HCT116 (cell line): ENCODE data around the gene USF2. TPM values are rescaled to one million over a fixed set of nuclear protein-coding genes. Genes with fewer than 3 reads are reported as not detected.

Experiments
- ATAC-seq: fragments of 200-7000 bp; cut with Tn5 transposase; 2 replicates; pipeline ENCODE4 v1.9.1; 2020; ENCODE audit warnings: mild to moderate bottlenecking, moderate library complexity
- BruUV-seq: library from RNA; stranded (reverse); fragments of 400-500 nt; replicated peaks from 2 replicates; lab custom pipeline; 2021; lab: Mats Ljungman, UMichigan
- CTCF ChIA-PET: fragments of 300-600 bp; sonication (Branson Sonifier 250); formaldehyde crosslinking; loops from one replicate; lab custom pipeline; 2021; ENCODE audit warnings: antibody characterized with exemption; lab: Charles Lee
- POLR2A ChIA-PET: fragments of 300-600, 350-600 bp; sonication (Branson Sonifier 250); formaldehyde crosslinking; loops from one replicate; lab custom pipeline; 2021; ENCODE audit warnings: antibody characterized with exemption; lab: Charles Lee
- RAD21 ChIA-PET, 2 experiments: fragments of 300-600 bp; sonication (Branson Sonifier 250); formaldehyde crosslinking; loops; one replicate each; lab custom pipeline; 2023; ENCODE audit warnings: low total read pairs in 2 of 2; ENCODE audit not compliant: uncharacterized antibody in 2 of 2, unreplicated experiment in 2 of 2, low non-redundant PET in 1 of 2; lab: Charles Lee
- DNase-seq: peaks from one replicate; pipeline ENCODE4 v3.0.0-alpha.2; 2010; ENCODE audit warnings: low read depth, low spot score
- H2AFZ ChIP-seq: fragments of 200-600 bp; shearing (Covaris generic), sonication (generic); 2 replicates; pipeline ENCODE4 v1.6.1; 2017; ENCODE audit warnings: low read depth, mixed run types, mixed read lengths, antibody characterized with exemption, low read length; ENCODE audit not compliant: poor library complexity, severe bottlenecking
- H3K27ac ChIP-seq: 2 replicates; pipeline ENCODE4 v1.5.1; 2012; ENCODE audit warnings: low read depth, low read length
- H3K27me3 ChIP-seq: fragments of 200-600 bp; sonication (generic); 2 replicates; pipeline ENCODE4 v1.6.1; 2016; ENCODE audit warnings: mixed run types, low read length, mixed read lengths; ENCODE audit not compliant: insufficient read depth
- H3K36me3 ChIP-seq, 2 experiments: fragments of 200-500 bp in 1 of 2; fragments of 200-600 bp in 1 of 2; sonication (Bioruptor generic) in 1 of 2; sonication (generic) in 1 of 2; 2 replicates each; pipeline versions ENCODE4 v1.5.1 to v1.6.1; 2014 to 2016; ENCODE audit warnings: low read length in 2 of 2, inconsistent platforms in 1 of 2, mixed read lengths in 1 of 2, mixed run types in 1 of 2; ENCODE audit not compliant: insufficient read depth in 2 of 2, control insufficient read depth in 1 of 2
- H3K4me1 ChIP-seq, 2 experiments: fragments of 200-600 bp in 1 of 2; sonication (generic) in 1 of 2; 2 replicates each; pipeline versions ENCODE4 v1.5.1 to v1.6.1; 2012 to 2017; ENCODE audit warnings: low read length in 2 of 2, inconsistent platforms in 1 of 2, mild to moderate bottlenecking in 1 of 2, mixed read lengths in 1 of 2, mixed run types in 1 of 2, moderate library complexity in 1 of 2; ENCODE audit not compliant: insufficient read depth in 2 of 2, control insufficient read depth in 1 of 2
- H3K4me2 ChIP-seq: fragments of 200-600 bp; sonication (generic); 2 replicates; pipeline ENCODE4 v1.6.1; 2017; ENCODE audit warnings: mixed run types, low read length, mixed read lengths
- H3K4me3 ChIP-seq, 2 experiments: fragments of 200-600 bp in 1 of 2; sonication (generic) in 1 of 2; replicated peaks in 1 of 2; 2 replicates each; pipeline ENCODE4 v1.5.1; 2011 to 2016; ENCODE audit warnings: low read length in 2 of 2, control low read depth in 1 of 2, low read depth in 1 of 2, mild to moderate bottlenecking in 1 of 2, mixed read lengths in 1 of 2, mixed run types in 1 of 2
- H3K79me2 ChIP-seq: fragments of 200-600 bp; sonication (generic); 2 replicates; pipeline ENCODE4 v1.6.1; 2017; ENCODE audit warnings: mild to moderate bottlenecking, mixed run types, low read length, moderate library complexity, mixed read lengths; ENCODE audit not compliant: insufficient read depth
- H3K9ac ChIP-seq: fragments of 200-600 bp; sonication (generic); 2 replicates; pipeline ENCODE4 v1.6.1; 2016; ENCODE audit warnings: low read length, mixed read lengths
- H3K9me2 ChIP-seq: fragments of 200-600 bp; sonication (generic), shearing (Covaris generic); 2 replicates; pipeline ENCODE4 v1.6.1; 2017; ENCODE audit warnings: mixed run types, mild to moderate bottlenecking, moderate library complexity; ENCODE audit not compliant: insufficient read depth
- H3K9me3 ChIP-seq, 2 experiments: fragments of 200-500 bp in 1 of 2; fragments of 200-600 bp in 1 of 2; sonication (Bioruptor generic) in 1 of 2; sonication (generic) in 1 of 2; 2 replicates each; pipeline ENCODE4 v1.6.1; 2014 to 2017; ENCODE audit warnings: low read length in 2 of 2, mixed read lengths in 2 of 2, inconsistent platforms in 1 of 2, low read depth in 1 of 2, mild to moderate bottlenecking in 1 of 2, mixed run types in 1 of 2, moderate library complexity in 1 of 2; ENCODE audit not compliant: control insufficient read depth in 1 of 2, insufficient read depth in 1 of 2
- H4K20me1 ChIP-seq: fragments of 200-600 bp; sonication (generic), shearing (Covaris generic); 2 replicates; pipeline ENCODE4 v1.6.1; 2017; ENCODE audit warnings: mixed run types, mild to moderate bottlenecking, moderate library complexity; ENCODE audit not compliant: insufficient read depth
- CBX3 ChIP-seq: IDR thresholded peaks from 2 replicates; pipeline ENCODE4 v1.6.1; 2012; ENCODE audit warnings: low read depth
- CEBPB ChIP-seq: IDR thresholded peaks from 2 replicates; pipeline ENCODE4 v1.6.1; 2012; ENCODE audit warnings: low read depth
- ELF1 ChIP-seq: IDR thresholded peaks from 2 replicates; pipeline ENCODE4 v1.6.1; 2012; ENCODE audit warnings: low read depth, borderline replicate concordance
- EZH2 ChIP-seq: fragments of 200-600 bp; sonication (generic); IDR thresholded peaks from 2 replicates; pipeline ENCODE4 v1.6.1; 2017; ENCODE audit warnings: antibody characterized with exemption, mixed run types
- EZH2phosphoT487 ChIP-seq: fragments of 200-600 bp; IDR thresholded peaks from 2 replicates; pipeline ENCODE4 v1.6.1; 2018; ENCODE audit warnings: antibody characterized with exemption, borderline replicate concordance
- FOSL1 ChIP-seq: IDR thresholded peaks from 2 replicates; pipeline ENCODE4 v1.6.1; 2012; ENCODE audit warnings: low read depth
- RAD21 ChIP-seq: IDR thresholded peaks from 2 replicates; pipeline ENCODE4 v1.6.1; 2012; ENCODE audit warnings: low read depth, mild to moderate bottlenecking
- REST ChIP-seq: IDR thresholded peaks from 2 replicates; pipeline ENCODE4 v1.6.1; 2012; ENCODE audit warnings: low read depth
- SIN3A ChIP-seq: IDR thresholded peaks from 2 replicates; pipeline ENCODE4 v1.6.1; 2012; ENCODE audit warnings: low read depth
- TCF7L2 ChIP-seq: IDR thresholded peaks from 2 replicates; pipeline ENCODE4 v1.7.0; 2011; ENCODE audit warnings: borderline replicate concordance, inconsistent platforms; ENCODE audit not compliant: insufficient read depth, insufficient read length; ENCODE audit errors: extremely low read depth
- YY1 ChIP-seq: IDR thresholded peaks from 2 replicates; pipeline ENCODE4 v1.6.1; 2011; ENCODE audit warnings: low read length, low read depth, moderate library complexity, mild to moderate bottlenecking; ENCODE audit not compliant: insufficient replicate concordance; ENCODE audit errors: extremely low read depth
- ZBTB33 ChIP-seq: IDR thresholded peaks from 2 replicates; pipeline ENCODE4 v1.6.1; 2011; ENCODE audit warnings: mild to moderate bottlenecking, low read length, moderate library complexity; ENCODE audit not compliant: insufficient replicate concordance; ENCODE audit errors: extremely low read depth
- ZFX ChIP-seq: fragments of 450-650 bp; IDR thresholded peaks from 2 replicates; pipeline ENCODE4 v1.6.1; 2017
- intact Hi-C: fragments of 100-400 bp; cut with micrococcal nuclease; formaldehyde crosslinking; loops from 2 replicates; pipeline ENCODE4 v1.10.0; 2022
- total RNA-seq: library from RNA; stranded (reverse); gene quantifications from one replicate; pipeline ENCODE4 v1.2.1, GENCODE V29; 2021; ENCODE audit not compliant: unreplicated experiment

The USF2 gene
- total RNA-seq, 1 experiment from 2014 or later = 98.4 TPM

- no peak for ATAC-seq
- Histone ChIP-seq H3K4me3 (no peak overlapping the region), H3K27ac (no peak overlapping the region), H3K36me3 (no peaks in the 10 kb centered on the region), H3K9me3 (peaks cover 3 to 5% of the 10 kb centered on the region in 2 experiments; a peak in 1 of 4 replicates), H3K9me2 (no peaks in the 10 kb centered on the region), H3K79me2 (no peaks in the 10 kb centered on the region), H3K27me3 (no peaks in the 10 kb centered on the region), H2AFZ (no peak overlapping the region), H3K4me1 (no peaks in the 10 kb centered on the region), H3K9ac (no peak overlapping the region), H4K20me1 (no peaks in the 10 kb centered on the region), H3K4me2 (no peak overlapping the region)
- ChIA-PET POLR2A (no interaction called here), RAD21 (no interaction called here), CTCF (no interaction called here)
- BruUV-seq = no TSS peak
- no peak for DNase-seq
- intact Hi-C loops = no loop called here
- TF ChIP-seq ZFX (no peak), CBX3 (no peak), ZBTB33 (no peak)
Observed at GRCh38 chr19:35240327-35240726, 28.4 kb upstream of the USF2 start.

GRCh38 chr19:35241417-35241816 is 27.3 kb upstream of the USF2 start:
- ATAC-seq = no peak
- no peaks in the 10 kb centered on the region for H3K27me3 ChIP-seq
- RAD21 ChIA-PET = no interaction called here
- no peak overlapping the region for H3K4me3 ChIP-seq
- no peak overlapping the region for H2AFZ ChIP-seq
- DNase-seq = no peak
- H3K36me3 ChIP-seq = no peaks in the 10 kb centered on the region
- POLR2A ChIA-PET = no interaction called here
- BruUV-seq = no TSS peak
- no peaks in the 10 kb centered on the region for H4K20me1 ChIP-seq
- no peaks in the 10 kb centered on the region for H3K79me2 ChIP-seq
- CTCF ChIA-PET = no interaction called here
- intact Hi-C loops = no loop called here
- H3K27ac ChIP-seq = no peak overlapping the region
- H3K9me3 ChIP-seq = peaks cover 3 to 5% of the 10 kb centered on the region in 2 experiments; a peak in 1 of 4 replicates
- no peak overlapping the region for H3K9ac ChIP-seq
- no peaks in the 10 kb centered on the region for H3K9me2 ChIP-seq
- peaks cover 0 to 3% of the 10 kb centered on the region in 2 experiments; a peak in 2 of 4 replicates for H3K4me1 ChIP-seq
- H3K4me2 ChIP-seq = no peak overlapping the region
- TF ChIP-seq YY1 (no peak), CEBPB (no peak), RAD21 (no peak), CBX3 (no peak), FOSL1 (no peak), EZH2 (no peak), REST (no peak), SIN3A (no peak), ELF1 (no peak), EZH2phosphoT487 (no peak), ZBTB33 (no peak), TCF7L2 (no peak)
